OCI-M1 (cell line): ENCODE results near the gene DNAJC3.
"Not testable (repeated sequence)": the region's sequence is repeated elsewhere in the genome, so short reads cannot be mapped to it uniquely, and the experiment has no call there.

Experiments used
- DNase-seq: peaks from one replicate; lab custom pipeline; 2025; lab: John Stamatoyannopoulos, UW

Gene DNAJC3

GRCh38 chr13:95671597-95671996, 5.3 kb upstream of the DNAJC3 start:
- DNase-seq, result no peak

- DNase-seq, result peak; percentile 81
These were observed 706 bp upstream of the DNAJC3 start for GRCh38 chr13:95676105-95676761.

GRCh38 chr13:95677564-95678266, 776 bp downstream of the DNAJC3 start:
- DNase-seq, result peak; percentile 72

GRCh38 chr13:95678967-95679366, 2.0 kb downstream of the DNAJC3 start:
- no peak for DNase-seq

- DNase-seq, result peak; percentile 68
These were observed 2.8 kb downstream of the DNAJC3 start for GRCh38 chr13:95679722-95680121.

GRCh38 chr13:95684418-95684817, 7.5 kb downstream of the DNAJC3 start:
- DNase-seq, result no peak

GRCh38 chr13:95684960-95685359, 8.0 kb downstream of the DNAJC3 start:
- not testable (repeated sequence) for DNase-seq

GRCh38 chr13:95689582-95689926, 12.6 kb downstream of the DNAJC3 start:
- DNase-seq, result no peak

GRCh38 chr13:95690986-95691385, 14.0 kb downstream of the DNAJC3 start:
- DNase-seq, result not testable (repeated sequence)

GRCh38 chr13:95697052-95697680, 20.2 kb downstream of the DNAJC3 start:
- no peak for DNase-seq

- DNase-seq, result peak; percentile 39
These were observed 21.3 kb downstream of the DNAJC3 start for GRCh38 chr13:95698047-95698749.

- DNase-seq, result peak; percentile 22
These were observed 26.6 kb downstream of the DNAJC3 start for GRCh38 chr13:95703576-95703975.

- peak; percentile 39 for DNase-seq
These were observed 27.6 kb downstream of the DNAJC3 start for GRCh38 chr13:95704510-95704909.

GRCh38 chr13:95706356-95706755, 29.4 kb downstream of the DNAJC3 start:
- peak; percentile 32 for DNase-seq

GRCh38 chr13:95707035-95707434, 30.1 kb downstream of the DNAJC3 start:
- DNase-seq, result no peak

- DNase-seq, result peak; percentile 89
These were observed 30.8 kb downstream of the DNAJC3 start for GRCh38 chr13:95707442-95708390.

GRCh38 chr13:95708391-95708774, 31.4 kb downstream of the DNAJC3 start:
- DNase-seq, result peak; percentile 58

- peak; percentile 27 for DNase-seq
These were observed 32.0 kb downstream of the DNAJC3 start for GRCh38 chr13:95708811-95709500.

GRCh38 chr13:95710313-95710712, 33.4 kb downstream of the DNAJC3 start:
- DNase-seq, result no peak

GRCh38 chr13:95712846-95713245, 35.9 kb downstream of the DNAJC3 start:
- DNase-seq, result not testable (repeated sequence)

GRCh38 chr13:95713651-95714050, 36.7 kb downstream of the DNAJC3 start:
- DNase-seq, result no peak
